Measurements from ENCODE around the gene FBL.

GRCh38 chr19:39847525-39847924 lies 1.3 kb upstream of the FBL start:
- no peak for TF ChIP-seq EZH2 (IDR thresholded peaks at IDR 0.05)
- no peak for TF ChIP-seq SP1 (IDR thresholded peaks at IDR 0.05; ENCODE audit: low read depth)
- TF ChIP-seq CTCF (IDR thresholded peaks at IDR 0.05 in 2 of 3, conservative IDR thresholded peaks at IDR 0.05 in 1 of 3; ENCODE audit: borderline replicate concordance in 1 of 3, insufficient read depth in 1 of 3, low read depth in 2 of 3, low read length in 2 of 3), result no peak
- TF ChIP-seq YY1 (IDR thresholded peaks at IDR 0.05; ENCODE audit: extremely low read depth, insufficient replicate concordance, low read depth, low read length), result no peak
- no peak for TF ChIP-seq EZH2phosphoT487 (IDR thresholded peaks at IDR 0.05; ENCODE audit: borderline replicate concordance)
- no peak for TF ChIP-seq ATF3 (IDR thresholded peaks at IDR 0.05)
- no peak for TF ChIP-seq RAD21 (IDR thresholded peaks at IDR 0.05; ENCODE audit: low read depth)
- no peak for TF ChIP-seq POLR2AphosphoS5 (IDR thresholded peaks at IDR 0.05; ENCODE audit: low read depth, low read length)
- no peak for TF ChIP-seq POLR2A (IDR thresholded peaks at IDR 0.05; ENCODE audit: borderline replicate concordance, extremely low read depth, insufficient read depth, insufficient read length)
- TF ChIP-seq SIN3A (IDR thresholded peaks at IDR 0.05; ENCODE audit: low read depth), result no peak
- TF ChIP-seq REST (IDR thresholded peaks at IDR 0.05; ENCODE audit: low read depth), result no peak
- no peak for TF ChIP-seq CEBPB (IDR thresholded peaks at IDR 0.05; ENCODE audit: low read depth)
- TF ChIP-seq ZFX (IDR thresholded peaks at IDR 0.05), result no peak

Measured in HCT116 (cell line).